GM12892 (cell line): ENCODE measurements around the gene GNAT3. TPM values are rescaled to one million over a fixed set of nuclear protein-coding genes. Genes with fewer than 3 reads are reported as not detected.

Experiments used
- DNase-seq: peaks from one replicate; pipeline ENCODE4 v3.0.0; 2011; ENCODE audit not compliant: insufficient read length
- FAIRE-seq: peaks from 2 replicates; lab custom pipeline; 2011; peaks lifted over from hg19 to GRCh38; lab: Jason Lieb, UNC
- POLR2A ChIP-seq: IDR thresholded peaks from 2 replicates; pipeline ENCODE4 v1.6.1; 2011; ENCODE audit warnings: low read depth, low read length, control low read depth
- POLR2AphosphoS5 ChIP-seq: IDR thresholded peaks from 2 replicates; pipeline ENCODE4 v1.6.1; 2011; ENCODE audit warnings: low read depth, low read length, control low read depth
- TAF1 ChIP-seq: IDR thresholded peaks from 2 replicates; pipeline ENCODE4 v1.6.1; 2011; ENCODE audit warnings: low read depth, mild to moderate bottlenecking, control low read depth, low read length, borderline replicate concordance
- polyA plus RNA-seq: library from polyadenylated mRNA; unstranded; fragments of >200 nt; gene quantifications from one replicate; pipeline ENCODE4 v1.2.1, GENCODE V29; 2012; ENCODE audit warnings: missing spikeins, inconsistent platforms; ENCODE audit not compliant: missing spikeins

The GNAT3 gene
- not detected for polyA plus RNA-seq

GRCh38 chr7:80511964-80512363, at the start of gene GNAT3:
GNAT3 (minus strand) TSS chr7:80512064; CDS start chr7:80511926, 138 bp downstream.
- no peak for TF ChIP-seq POLR2AphosphoS5
- no peak for TF ChIP-seq POLR2A
- no peak for TF ChIP-seq TAF1
- DNase-seq (no peak), FAIRE-seq (no peak)

- TF ChIP-seq POLR2AphosphoS5 (no peak), POLR2A (no peak), TAF1 (no peak)
- no peak for DNase-seq
- no peak for FAIRE-seq
These were observed 46.3 kb upstream of the GNAT3 start for GRCh38 chr7:80558116-80558515.

- TF ChIP-seq TAF1 = no peak
- no peak for TF ChIP-seq POLR2A
- FAIRE-seq (no peak), DNase-seq (no peak)
These were observed 40.3 kb upstream of the GNAT3 start for GRCh38 chr7:80552031-80552694.

GRCh38 chr7:80550005-80550404, 38.1 kb upstream of the GNAT3 start:
- FAIRE-seq (no peak), DNase-seq (no peak)
- TF ChIP-seq POLR2AphosphoS5 = no peak
- no peak for TF ChIP-seq TAF1
- TF ChIP-seq POLR2A = no peak

GRCh38 chr7:80548840-80549530, 37.1 kb upstream of the GNAT3 start:
- DNase-seq = no peak
- TF ChIP-seq POLR2AphosphoS5 = no peak
- no peak for TF ChIP-seq TAF1
- no peak for TF ChIP-seq POLR2A
- no peak for FAIRE-seq

GRCh38 chr7:80542398-80542797, 30.5 kb upstream of the GNAT3 start:
- FAIRE-seq = no peak
- no peak for DNase-seq
- no peak for TF ChIP-seq TAF1
- TF ChIP-seq POLR2A = no peak
- TF ChIP-seq POLR2AphosphoS5 = no peak

GRCh38 chr7:80540836-80541235, 29.0 kb upstream of the GNAT3 start:
- FAIRE-seq (no peak), DNase-seq (no peak)
- TF ChIP-seq POLR2AphosphoS5 (no peak), TAF1 (no peak), POLR2A (no peak)

- DNase-seq (no peak), FAIRE-seq (no peak)
- TF ChIP-seq TAF1 (no peak), POLR2A (no peak), POLR2AphosphoS5 (no peak)
These were observed 25.2 kb upstream of the GNAT3 start for GRCh38 chr7:80537091-80537490.

- no peak for FAIRE-seq
- TF ChIP-seq POLR2AphosphoS5 = no peak
- TF ChIP-seq TAF1 = no peak
- no peak for TF ChIP-seq POLR2A
- no peak for DNase-seq
These were observed 24.6 kb upstream of the GNAT3 start for GRCh38 chr7:80536426-80536825.

- no peak for DNase-seq
- TF ChIP-seq POLR2A (no peak), POLR2AphosphoS5 (no peak), TAF1 (no peak)
- no peak for FAIRE-seq
These were observed 21.4 kb upstream of the GNAT3 start for GRCh38 chr7:80533287-80533686.

- FAIRE-seq (no peak), DNase-seq (no peak)
- TF ChIP-seq TAF1 = no peak
- TF ChIP-seq POLR2A = no peak
- no peak for TF ChIP-seq POLR2AphosphoS5
These were observed 20.3 kb upstream of the GNAT3 start for GRCh38 chr7:80532153-80532552.

GRCh38 chr7:80530136-80530535, 18.3 kb upstream of the GNAT3 start:
- TF ChIP-seq POLR2AphosphoS5 (no peak), POLR2A (no peak), TAF1 (no peak)
- no peak for FAIRE-seq

More at GRCh38 chr7:80530136-80530535, 18.3 kb upstream of the GNAT3 start:
- DNase-seq = no peak
